COLO829 (cell line): Measurements from ENCODE around the gene CXCL1.

ENCODE experiments used
- DNase-seq: peaks from one replicate; pipeline ENCODE4 v3.0.0; 2012; ENCODE audit warnings: low spot score

Gene CXCL1

DNA sequence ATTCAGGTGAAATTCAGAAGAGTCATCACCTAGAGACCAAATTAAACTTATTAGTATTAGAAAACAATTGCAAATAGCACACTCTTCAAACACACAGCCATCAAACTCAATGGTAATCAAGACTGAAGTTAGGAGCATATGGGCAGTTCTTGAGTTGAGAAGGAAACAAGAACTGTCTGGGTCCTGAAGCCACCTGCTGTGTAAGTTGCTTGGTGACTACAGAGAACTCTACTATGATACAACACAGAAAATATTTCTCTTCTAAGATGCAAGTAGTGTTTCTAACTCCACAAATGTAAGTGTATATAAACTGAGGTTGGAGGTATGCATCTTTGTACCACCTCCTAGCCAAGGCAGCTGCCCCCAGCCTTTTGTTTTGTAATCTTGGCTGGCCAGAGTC, 16.4 kb upstream of the CXCL1 start:
- no peak for DNase-seq

DNA sequence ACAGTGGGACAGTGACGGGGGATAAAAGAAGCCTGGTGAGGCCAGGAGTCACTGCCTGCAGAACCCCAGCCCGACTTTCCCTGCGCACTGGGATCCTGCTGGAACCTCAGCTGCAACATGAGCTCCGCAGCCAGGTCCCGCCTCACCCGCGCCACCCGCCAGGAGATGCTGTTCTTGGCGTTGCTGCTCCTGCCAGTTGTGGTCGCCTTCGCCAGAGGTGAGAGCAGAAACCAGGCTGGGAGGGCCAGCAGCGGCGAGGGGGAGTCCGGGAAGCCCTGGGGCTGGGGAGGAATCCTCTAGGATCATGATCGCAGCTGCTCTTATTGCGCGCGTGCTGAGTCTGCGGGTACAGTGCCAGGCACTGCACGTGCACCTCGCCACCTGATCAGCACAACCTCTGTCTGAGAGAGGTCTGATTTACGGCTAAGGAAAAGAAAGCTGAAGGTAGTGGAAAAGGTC, 15.9 kb upstream of the CXCL1 start, which contains the start of gene PF4V1:
Gene PF4V1, plus strand, starts transcription at position 51 of the 459 bp plus-strand sequence. Its CDS starts 67 bp downstream, at position 118.
- no peak for DNase-seq

DNA sequence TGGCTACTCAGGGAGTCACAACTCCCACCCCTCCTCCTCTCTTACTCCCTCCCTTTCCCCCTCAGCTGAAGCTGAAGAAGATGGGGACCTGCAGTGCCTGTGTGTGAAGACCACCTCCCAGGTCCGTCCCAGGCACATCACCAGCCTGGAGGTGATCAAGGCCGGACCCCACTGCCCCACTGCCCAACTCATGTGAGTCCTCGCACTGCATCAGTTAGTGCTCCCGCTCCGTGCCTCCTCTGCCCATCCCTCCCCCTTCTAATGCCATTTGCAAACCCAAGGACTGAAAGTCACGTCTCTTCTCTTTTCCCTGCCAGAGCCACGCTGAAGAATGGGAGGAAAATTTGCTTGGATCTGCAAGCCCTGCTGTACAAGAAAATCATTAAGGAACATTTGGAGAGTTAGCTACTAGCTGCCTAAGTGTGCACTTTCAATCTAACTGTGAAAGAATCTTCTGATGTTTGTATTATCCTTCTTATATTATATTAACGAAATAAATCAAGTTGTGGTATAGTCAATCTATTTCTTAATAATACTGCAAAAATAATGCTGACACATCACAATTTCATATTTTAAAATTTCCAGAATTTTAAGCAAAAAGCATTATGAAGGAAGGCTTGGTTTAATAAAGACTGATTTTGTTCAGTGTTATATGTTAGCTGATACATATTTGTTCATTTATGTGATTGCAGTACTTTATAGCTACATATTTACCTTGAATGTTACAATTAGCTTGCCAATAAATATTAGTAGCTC, 15.3 kb upstream of the CXCL1 start:
- no peak for DNase-seq

DNA sequence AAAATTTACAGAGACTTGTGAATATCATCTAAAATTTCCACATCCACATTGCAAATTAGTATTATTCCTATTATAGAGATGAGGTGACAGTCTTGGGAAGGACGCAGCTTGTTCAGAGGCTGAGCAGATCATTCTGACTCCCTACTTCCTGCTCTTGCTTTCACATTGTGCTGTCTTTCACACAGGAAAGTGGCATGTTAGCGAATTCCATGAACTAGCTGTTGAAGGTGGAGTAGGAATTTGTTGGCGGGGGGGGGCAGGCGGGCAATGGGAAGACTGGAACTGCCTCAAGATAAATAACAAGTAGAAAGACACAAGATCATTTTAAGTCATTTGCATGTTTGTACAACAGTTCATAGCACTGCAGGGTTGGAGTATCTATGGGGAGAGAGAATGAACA, 13.8 kb upstream of the CXCL1 start:
- no peak for DNase-seq

DNA sequence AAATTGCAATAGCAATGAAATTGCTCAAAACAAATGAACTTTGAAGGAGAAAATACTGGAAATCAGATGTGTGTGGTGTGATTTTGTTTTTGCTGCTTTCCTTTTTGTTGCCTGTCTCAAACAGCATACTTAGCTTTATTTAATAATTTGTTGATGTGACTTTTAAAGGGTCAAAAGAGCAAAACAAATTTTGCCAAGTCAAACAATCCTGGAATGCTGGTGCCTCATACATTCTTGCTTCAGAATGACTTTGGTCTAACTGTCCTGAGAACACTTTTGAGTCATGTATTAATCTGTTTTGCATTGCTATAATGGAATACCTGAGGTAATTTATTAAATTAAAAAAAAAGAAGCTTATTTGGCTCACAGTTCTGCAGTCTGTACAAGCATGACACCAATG, 12.7 kb upstream of the CXCL1 start:
- no peak for DNase-seq

DNA sequence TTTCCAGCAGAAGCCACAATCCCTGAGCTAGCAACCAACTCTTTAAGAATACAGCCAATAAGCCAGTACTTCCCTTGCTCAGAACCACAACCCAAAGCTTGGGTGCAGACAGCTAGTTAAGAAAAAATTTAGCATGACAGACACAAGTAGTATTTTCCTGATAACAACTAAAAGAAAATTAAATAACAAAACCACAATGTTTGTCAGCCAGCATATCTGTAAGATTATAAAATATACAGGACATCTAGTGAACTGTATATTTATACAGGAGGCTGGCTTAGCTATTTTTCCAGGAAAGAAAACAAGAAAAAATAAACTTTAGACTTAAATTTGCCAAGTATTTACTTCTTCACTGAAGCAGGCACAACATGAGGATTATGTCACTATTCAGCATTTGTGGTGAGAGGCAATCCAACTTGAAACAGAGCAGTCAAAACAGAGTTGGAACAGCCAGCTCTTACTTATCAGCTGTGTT, 9.5 kb upstream of the CXCL1 start:
- no peak for DNase-seq

DNA sequence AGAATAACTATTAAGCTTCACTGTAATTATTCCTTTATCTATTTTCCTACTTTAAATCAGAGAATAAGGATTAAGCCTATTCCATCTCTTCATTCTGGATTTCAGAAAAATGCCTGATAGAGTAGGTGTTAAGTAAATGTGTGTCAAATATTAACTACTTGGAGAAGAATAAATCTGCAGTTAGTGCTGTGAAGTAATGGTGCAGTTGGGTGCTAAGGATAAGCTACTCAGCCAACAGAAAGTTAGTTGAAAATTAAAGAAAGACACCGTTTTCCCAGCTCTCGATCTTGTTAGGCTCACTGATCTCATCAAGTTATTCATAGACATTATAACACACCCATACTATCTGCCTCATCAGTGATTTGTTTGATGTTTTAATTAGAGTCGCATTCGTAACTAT, 9.0 kb upstream of the CXCL1 start:
- DNase-seq = no peak

DNA sequence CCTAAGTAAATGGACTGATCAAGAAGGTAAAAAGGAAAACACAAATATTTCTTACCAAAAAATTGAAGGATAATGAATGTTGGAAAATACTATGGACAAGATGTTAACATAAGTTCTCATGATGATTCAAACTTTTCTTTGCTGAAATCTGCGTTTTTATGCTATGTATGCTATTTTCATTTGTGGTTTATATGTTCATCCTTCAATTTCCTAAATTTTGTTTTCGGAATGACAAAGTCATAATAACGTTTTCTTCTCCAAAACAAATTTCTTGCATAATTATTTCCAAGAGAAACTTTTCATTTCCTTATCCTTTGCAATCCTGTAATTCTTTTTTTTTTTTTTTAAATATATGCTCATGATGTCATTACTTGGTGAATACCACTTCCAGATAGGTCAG, 8.3 kb upstream of the CXCL1 start:
- no peak for DNase-seq

DNA sequence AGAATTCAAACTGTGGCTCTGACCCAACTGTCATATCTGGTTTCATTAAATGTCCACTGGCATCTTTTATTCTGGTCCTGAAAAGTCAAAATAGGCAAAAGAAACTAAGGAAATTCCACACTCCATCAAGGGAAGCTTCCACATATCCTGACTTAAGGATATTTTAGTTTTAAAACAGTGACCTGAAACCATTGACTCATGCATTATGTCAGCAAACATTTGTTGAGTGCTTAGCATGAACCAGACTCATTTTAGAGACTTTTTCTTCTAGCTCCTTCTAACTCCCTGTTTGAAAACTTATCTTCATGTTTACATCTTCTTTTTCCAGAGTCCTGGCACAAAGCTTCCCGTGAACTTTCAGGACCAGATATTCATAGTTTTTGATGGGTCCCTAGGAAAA, 6.9 kb upstream of the CXCL1 start:
- DNase-seq = no peak

DNA sequence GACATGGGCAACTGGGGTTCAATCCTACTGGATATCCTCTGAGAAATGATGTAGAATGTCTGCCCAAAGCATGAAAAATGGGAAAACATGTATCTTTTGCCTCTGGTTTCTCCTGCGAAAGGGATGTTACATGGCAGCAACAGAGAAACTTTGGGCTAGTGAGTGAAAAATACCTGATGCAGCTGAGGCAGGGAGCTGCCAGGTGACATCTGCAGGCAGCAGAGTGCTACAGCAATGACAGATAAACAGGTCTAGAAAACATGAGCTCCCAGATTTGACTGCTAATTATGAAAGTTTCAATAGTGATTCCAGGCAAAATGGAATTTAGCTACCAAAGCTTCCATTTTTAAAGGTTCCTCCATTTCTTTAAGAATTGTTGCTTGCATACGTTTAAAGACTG, 4.8 kb upstream of the CXCL1 start:
- peak; percentile 28 for DNase-seq

DNA sequence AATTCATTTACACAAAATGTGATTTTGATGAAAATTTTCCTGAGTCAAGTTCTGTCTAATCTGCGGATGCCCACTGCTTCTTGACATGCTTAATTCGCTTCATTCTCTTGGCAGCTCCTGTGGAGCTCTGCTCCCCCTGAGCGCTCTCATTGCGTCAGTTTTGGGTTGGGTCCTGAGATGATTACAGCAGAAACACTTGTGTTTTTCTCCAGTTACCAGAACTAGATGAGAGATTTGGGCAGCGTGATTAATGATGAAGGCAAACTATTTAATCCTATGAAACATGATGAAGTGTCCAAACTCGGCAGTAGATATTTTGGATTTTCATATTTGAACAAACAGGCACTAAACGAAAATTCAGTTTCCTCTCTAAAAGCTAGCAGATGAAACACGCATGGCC, 4.2 kb upstream of the CXCL1 start:
- no peak for DNase-seq

DNA sequence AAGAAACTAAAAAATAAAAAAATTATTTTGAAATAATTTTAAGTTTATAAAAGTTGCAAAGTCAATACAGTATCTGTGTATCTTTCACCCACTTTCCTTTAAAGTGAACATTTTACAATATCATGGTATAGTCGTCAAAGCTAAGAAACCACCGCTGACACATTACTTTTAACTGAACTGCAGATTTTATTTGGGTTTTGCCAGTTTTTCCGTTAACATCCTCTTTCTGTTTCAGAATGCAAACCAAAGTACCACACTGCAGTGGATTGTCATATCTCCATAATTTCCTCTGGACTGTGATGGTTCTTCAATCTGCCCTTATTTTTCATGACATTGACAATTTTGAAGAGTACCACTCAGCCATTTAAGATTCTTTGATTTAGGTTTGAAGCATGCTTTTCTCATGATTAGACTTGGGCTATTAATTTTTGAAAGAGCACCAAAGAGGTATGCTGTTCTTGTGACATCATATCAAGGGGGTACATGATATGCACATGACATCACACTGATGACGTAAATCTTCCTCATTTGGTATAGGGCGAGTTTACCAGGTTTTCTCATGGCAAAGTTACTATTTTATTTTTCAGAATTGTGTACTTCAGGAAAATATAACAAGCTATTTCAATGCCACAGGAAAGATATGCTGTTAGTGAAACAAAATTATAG, 3.6 kb upstream of the CXCL1 start:
- DNase-seq = no peak

DNA sequence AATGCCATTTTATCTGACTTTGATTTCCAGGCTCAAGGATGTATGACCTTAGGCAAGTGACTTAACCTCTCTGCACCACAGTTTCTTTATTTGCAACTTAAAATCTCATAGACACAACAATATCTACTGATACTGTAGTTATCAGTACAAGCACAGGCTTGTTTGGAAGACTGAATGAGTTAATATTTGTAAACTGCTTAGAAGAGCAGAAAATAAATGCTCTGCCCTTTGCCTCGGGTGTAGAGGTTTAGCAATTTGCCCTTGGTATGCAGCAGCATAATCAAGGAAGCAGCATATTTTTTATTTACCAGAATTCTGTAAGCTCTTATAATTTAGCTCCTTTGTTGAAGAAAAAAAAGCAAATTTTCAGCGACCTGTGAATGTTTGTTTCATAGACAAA, 2.9 kb upstream of the CXCL1 start:
- DNase-seq = no peak

DNA sequence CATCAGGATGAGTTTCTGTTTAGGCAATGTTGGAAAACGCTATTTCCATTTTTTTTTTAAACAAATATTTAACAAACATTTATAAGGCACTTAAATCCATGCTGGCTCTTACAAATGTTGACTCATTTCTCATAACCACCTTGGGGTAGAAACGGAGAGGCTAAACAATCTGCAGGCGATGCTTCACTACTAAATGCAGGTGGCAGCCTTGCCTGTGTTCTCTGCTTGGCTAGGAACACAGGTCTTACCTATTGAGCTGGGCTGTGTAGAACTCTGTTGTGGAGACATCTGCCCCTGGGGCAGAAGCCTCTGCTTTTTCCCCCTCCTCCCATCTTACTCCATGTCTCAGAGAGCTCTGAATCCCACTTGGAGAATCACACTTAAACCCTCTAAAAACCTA, 1.4 kb upstream of the CXCL1 start:
- no peak for DNase-seq

DNA sequence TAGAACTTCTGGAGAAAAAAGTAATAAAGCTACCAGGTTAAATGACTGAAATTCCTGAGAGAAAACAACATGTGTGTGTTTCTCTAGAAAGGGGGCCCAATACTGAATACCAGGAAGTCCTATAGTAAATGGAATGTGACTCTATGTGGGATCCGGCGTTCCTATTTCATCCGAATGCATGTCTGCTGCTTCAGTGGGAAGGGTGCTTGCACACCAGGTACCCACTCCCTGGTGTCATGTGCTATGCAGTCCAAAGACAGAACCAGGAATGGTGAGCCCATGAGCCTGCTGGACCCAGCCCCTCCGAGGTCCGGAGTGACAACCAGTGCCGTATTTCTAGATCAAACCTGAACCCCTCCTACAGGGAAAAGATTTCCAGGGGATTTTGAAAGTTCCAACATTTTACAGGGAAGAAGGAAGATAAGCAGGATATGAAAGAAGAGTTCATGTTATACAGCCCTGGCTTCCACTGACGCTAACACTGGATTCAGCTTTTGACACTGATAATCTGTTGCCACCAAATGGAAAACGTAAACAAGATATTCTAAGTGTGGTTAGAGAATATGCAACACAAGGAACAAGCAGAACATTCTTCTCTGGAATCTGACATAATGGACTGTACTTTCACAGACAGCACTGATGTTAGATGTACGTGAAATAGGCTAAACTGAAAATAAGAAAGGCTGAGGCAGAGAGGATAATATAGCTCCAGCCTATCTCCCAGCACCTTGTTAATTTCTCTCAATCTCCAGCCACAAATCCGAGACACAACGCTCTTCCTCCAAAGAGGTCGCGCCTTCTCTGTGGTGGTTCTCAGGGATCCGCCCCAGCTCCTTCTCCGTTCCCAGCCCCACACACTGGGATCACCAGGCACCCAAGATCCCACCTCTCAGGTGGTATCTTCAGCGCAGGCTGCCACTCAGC, 725 bp upstream of the CXCL1 start:
- no peak for DNase-seq

DNA sequence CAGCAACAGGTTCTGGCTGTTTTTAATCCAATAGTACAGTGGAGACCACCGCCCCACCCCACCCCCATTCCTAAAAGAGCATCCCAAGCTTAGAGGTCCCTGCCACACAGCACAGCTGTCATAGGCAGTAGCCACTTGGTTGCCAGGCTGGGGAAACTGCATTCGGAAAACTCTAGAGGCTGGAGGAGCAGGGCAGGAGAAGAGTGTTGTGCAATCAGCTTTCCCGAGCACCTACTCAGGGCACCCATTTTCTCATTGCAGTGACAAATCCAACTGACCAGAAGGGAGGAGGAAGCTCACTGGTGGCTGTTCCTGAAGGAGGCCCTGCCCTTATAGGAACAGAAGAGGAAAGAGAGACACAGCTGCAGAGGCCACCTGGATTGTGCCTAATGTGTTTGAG, 1.1 kb downstream of the CXCL1 start:
- DNase-seq = no peak

DNA sequence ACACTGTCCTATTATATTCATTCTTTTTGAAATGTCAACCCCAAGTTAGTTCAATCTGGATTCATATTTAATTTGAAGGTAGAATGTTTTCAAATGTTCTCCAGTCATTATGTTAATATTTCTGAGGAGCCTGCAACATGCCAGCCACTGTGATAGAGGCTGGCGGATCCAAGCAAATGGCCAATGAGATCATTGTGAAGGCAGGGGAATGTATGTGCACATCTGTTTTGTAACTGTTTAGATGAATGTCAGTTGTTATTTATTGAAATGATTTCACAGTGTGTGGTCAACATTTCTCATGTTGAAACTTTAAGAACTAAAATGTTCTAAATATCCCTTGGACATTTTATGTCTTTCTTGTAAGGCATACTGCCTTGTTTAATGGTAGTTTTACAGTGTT, 1.6 kb downstream of the CXCL1 start:
- no peak for DNase-seq

DNA sequence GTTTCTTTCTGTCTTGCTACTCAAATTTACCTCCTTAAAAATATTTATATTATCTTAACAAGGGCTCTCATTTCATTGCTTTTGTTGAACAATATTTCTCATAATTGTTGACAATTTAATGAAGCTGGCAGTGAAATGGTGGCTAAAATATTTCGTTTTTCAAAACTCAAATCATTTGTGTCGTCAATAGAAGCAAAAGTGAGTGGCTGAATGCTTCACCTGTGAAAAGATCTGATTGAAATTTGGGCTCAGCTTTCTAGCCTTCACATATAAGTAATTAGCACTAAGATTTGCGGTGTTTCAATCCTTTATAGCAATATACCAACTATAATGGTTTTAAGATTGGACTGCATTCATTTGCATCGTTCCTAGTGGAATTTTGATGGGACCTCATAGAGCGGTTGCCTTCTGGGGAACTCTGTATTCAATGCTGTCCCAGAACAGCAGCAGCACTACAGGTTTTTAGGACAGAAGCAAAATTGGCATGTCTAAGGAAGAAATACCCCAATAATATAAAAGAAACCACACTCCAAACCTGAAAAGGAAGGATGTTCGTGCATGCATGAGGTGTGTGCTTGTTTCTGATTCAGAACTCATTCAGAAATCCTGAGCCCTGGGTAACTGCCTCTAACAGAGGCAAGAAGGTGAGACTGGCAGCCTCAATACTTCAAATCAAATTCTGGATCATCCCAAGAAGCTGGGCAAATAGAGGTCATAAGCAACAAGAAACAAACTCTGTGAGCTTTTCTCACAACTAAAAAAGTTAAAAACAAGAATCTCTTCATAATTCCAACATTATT, 2.5 kb downstream of the CXCL1 start:
- DNase-seq = no peak

DNA sequence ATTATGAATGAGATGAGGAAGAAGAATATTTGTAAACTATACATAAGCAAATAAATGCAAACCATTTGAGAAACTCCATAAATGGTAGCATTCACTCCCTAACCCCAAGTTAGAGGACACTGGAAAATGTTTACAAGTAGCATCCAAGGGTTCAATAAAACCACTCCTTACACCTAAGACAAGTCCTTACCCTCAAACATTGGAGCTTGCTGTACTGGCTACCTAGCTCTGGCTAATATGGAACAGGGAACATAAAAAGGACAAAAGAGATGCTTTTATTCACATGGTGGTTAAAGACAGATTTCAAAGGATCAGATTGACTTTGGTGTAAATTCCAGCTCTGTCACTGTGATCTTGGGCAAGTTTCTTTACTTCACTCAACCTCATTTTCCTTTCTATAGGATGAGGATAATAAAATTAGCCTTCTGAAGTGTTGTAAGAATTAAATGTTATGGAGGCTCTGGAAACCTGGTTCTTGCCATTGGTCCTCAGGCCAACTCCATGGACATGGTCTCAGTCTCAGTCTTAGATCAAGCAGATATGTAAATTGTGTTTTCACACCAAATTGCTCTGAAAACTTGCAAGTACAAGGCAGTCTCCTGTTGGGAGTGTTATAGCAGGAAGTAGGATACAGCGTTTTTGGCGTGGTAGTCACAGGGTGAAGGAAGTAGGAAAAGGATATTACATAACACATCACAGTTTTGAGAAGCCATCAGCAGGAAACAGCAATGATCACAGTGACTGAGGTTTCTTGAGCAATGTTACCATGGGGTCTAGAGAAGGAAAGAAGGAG, 3.3 kb downstream of the CXCL1 start:
- no peak for DNase-seq

DNA sequence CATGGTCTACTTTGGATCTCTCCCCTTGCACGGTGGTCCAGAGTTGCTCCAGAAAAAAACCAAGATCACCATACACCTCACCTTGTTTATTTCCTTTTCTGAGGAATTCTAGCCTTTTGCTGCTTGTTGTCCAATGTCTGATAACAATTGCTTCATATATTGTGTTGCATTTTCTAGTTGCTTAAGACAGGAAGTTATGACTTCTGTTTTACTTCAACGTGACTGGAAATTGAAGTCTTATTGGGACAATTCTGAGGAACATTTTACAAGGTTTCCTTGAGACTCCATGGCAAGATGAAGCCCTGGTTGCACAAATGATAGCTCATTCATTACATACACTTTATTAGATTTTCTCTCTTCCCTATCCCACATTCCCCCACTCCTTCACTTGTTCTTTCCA, 5.2 kb downstream of the CXCL1 start:
- DNase-seq = no peak

DNA sequence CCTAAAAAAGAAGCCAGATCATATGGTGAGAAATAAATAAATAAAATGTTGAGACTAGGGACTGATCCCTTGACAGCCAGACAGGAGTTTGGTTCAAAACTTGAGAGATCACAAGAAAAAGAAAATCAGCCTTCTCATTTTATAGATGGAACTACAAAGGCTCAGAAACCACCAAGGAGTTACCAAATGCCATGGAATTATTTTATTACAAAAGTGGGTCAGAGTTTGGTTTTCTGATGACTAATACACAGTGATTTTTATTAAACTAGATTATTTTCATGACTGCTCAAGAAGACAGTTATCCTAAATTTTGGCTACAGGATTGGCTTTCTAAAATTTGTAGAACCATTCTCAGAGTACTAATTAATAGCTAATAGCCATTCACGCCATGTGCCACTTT, 6.2 kb downstream of the CXCL1 start:
- DNase-seq = no peak
